ENCODE results near the gene TEK.

The TEK gene

DNA sequence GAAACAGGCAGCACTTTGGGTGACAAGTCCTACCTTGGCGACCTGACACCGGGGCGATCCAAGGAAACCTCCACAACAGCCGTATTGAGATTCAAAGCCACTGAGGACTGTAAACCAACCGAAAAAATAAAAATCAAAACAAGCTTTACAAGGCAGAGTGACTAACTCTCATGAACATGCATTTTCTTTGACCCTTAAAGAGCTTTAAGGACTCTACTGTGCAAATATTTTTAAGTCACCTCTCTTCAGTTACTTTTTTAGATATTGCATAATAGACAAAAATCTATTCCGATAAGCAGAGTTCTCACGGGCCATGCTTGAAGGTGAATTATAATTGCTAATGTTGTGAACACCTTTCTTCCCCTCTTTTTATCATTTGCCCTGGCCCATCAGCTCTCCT, 149.6 kb downstream of the TEK start:
- Histone ChIP-seq H3K9ac (ENCODE audit: low read depth, low read length) (no peak overlapping the region), H3K4me2 (ENCODE audit: insufficient read depth, low read length) (no peak overlapping the region), H2AFZ (ENCODE audit: low read depth, low read length) (no peak overlapping the region), H3K27me3 (ENCODE audit: insufficient read depth, low read length, poor library complexity) (no peaks in the 10 kb centered on the region), H3K36me3 (ENCODE audit: insufficient read depth, low read length) (no peaks in the 10 kb centered on the region), H3K9me3 (ENCODE audit: insufficient read depth, low read length, severe bottlenecking) (no peaks in the 10 kb centered on the region), H3K27ac (ENCODE audit: low read length) (no peak overlapping the region), H4K20me1 (ENCODE audit: insufficient read depth, low read length) (no peaks in the 10 kb centered on the region), H3K79me2 (ENCODE audit: insufficient read depth, low read length) (no peaks in the 10 kb centered on the region), H3K4me1 (ENCODE audit: insufficient read depth, low read length) (no peaks in the 10 kb centered on the region), H3K4me3 (ENCODE audit: low read depth in 1 of 2, low read length in 2 of 2) (no peak overlapping the region)
- no peak for ATAC-seq (ENCODE audit: insufficient read depth, low read depth)
- no peak for TF ChIP-seq EZH2 (IDR thresholded peaks at IDR 0.05; ENCODE audit: borderline replicate concordance, low read depth, low read length, severe bottlenecking)
- TF ChIP-seq, protein P1, sequence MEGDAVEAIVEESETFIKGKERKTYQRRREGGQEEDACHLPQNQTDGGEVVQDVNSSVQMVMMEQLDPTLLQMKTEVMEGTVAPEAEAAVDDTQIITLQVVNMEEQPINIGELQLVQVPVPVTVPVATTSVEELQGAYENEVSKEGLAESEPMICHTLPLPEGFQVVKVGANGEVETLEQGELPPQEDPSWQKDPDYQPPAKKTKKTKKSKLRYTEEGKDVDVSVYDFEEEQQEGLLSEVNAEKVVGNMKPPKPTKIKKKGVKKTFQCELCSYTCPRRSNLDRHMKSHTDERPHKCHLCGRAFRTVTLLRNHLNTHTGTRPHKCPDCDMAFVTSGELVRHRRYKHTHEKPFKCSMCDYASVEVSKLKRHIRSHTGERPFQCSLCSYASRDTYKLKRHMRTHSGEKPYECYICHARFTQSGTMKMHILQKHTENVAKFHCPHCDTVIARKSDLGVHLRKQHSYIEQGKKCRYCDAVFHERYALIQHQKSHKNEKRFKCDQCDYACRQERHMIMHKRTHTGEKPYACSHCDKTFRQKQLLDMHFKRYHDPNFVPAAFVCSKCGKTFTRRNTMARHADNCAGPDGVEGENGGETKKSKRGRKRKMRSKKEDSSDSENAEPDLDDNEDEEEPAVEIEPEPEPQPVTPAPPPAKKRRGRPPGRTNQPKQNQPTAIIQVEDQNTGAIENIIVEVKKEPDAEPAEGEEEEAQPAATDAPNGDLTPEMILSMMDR (IDR thresholded peaks at IDR 0.05; ENCODE audit: borderline replicate concordance, extremely low read depth, low read length, poor library complexity, severe bottlenecking): no peak
- no peak for DNase-seq

DNA sequence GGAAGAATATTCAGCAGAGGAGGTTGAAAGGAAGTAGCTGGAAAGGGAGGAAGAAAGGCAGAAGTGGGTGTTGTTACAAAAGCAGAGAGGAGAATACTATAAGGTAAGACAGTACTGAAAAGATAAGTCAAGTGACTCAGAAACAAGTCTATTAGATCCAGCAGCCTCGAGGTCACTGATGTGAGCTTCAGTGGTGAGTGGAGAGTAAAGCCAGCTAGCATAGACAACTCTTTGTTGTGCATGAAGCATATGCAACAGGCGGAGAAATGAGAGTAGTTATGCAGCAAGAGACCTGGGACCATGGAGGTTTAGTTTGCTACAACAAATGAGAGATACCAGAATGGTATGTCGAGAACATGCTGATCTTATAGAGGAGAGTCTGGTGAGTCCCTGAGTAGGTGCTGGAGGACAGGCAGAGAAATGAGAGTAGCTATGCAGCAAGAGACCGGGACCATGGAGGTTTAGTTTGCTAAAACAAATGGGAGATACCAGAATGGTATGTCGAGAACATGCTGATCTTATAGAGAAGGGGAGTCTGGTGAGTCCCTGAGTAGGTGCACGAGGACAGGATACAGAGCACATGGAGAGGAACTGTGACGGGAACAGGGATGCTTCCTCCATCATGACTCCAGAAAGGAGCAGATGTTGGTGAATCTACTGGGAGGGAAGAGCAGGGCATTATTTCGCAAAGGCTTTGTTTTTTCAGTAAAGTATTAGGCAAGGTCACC, 151.9 kb downstream of the TEK start:
- H2AFZ ChIP-seq (ENCODE audit: low read depth, low read length): no peak overlapping the region
- H3K27ac ChIP-seq (ENCODE audit: low read length): no peak overlapping the region
- H3K9ac ChIP-seq (ENCODE audit: low read depth, low read length): no peak overlapping the region
- H3K36me3 ChIP-seq (ENCODE audit: insufficient read depth, low read length): no peaks in the 10 kb centered on the region
- no peaks in the 10 kb centered on the region for H3K4me1 ChIP-seq (ENCODE audit: insufficient read depth, low read length)
- H3K79me2 ChIP-seq (ENCODE audit: insufficient read depth, low read length): no peaks in the 10 kb centered on the region
- no peak overlapping the region for H3K4me2 ChIP-seq (ENCODE audit: insufficient read depth, low read length)
- no peaks in the 10 kb centered on the region for H3K27me3 ChIP-seq (ENCODE audit: insufficient read depth, low read length, poor library complexity)
- no peak for DNase-seq
- H3K9me3 ChIP-seq (ENCODE audit: insufficient read depth, low read length, severe bottlenecking): no peaks in the 10 kb centered on the region
- ATAC-seq (ENCODE audit: insufficient read depth, low read depth): no peak
- no peak for TF ChIP-seq EZH2 (IDR thresholded peaks at IDR 0.05; ENCODE audit: borderline replicate concordance, low read depth, low read length, severe bottlenecking)
- TF ChIP-seq, protein P1 (IDR thresholded peaks at IDR 0.05; ENCODE audit: borderline replicate concordance, extremely low read depth, low read length, poor library complexity, severe bottlenecking): no peak
- H4K20me1 ChIP-seq (ENCODE audit: insufficient read depth, low read length): no peaks in the 10 kb centered on the region
- H3K4me3 ChIP-seq (ENCODE audit: low read depth in 1 of 2, low read length in 2 of 2): no peak overlapping the region

DNA sequence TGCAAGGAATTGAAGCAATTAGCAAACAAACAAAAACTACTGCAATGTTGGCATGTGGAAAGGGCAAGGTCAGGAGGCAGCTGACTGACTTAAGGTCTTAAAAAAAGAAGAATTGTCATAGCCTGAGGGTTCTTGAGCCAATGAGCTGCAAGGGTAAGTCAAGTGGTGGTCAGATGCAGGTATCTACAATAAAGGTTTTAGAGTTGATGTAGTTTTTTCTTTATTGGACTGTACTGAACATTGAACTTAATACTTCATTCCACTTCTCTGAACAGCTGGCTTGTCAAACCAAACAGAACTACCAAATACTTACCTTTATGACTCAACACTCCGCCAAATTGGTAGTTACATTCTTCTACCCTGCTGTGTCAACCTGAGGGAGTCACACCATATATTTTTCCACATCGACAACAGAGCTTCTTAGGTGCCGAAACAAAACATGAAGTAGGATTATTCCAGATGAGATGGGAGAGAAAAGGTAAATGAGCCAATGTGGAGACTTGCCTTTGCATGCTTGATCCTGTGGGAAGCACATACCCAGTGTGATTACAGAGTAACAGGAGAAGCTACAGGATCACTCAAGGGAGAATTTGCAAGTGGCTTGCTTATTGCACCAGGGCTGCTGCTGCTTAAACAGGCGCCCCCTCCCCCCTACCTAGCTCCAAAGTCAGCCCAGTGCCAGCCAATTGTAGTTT, 152.6 kb downstream of the TEK start:
- Histone ChIP-seq H4K20me1 (ENCODE audit: insufficient read depth, low read length) (no peaks in the 10 kb centered on the region), H3K36me3 (ENCODE audit: insufficient read depth, low read length) (no peaks in the 10 kb centered on the region), H2AFZ (ENCODE audit: low read depth, low read length) (no peak overlapping the region), H3K9me3 (ENCODE audit: insufficient read depth, low read length, severe bottlenecking) (no peaks in the 10 kb centered on the region), H3K9ac (ENCODE audit: low read depth, low read length) (no peak overlapping the region), H3K27ac (ENCODE audit: low read length) (no peak overlapping the region), H3K4me1 (ENCODE audit: insufficient read depth, low read length) (no peaks in the 10 kb centered on the region), H3K27me3 (ENCODE audit: insufficient read depth, low read length, poor library complexity) (no peaks in the 10 kb centered on the region), H3K4me3 (ENCODE audit: low read depth in 1 of 2, low read length in 2 of 2) (no peak overlapping the region), H3K4me2 (ENCODE audit: insufficient read depth, low read length) (no peak overlapping the region), H3K79me2 (ENCODE audit: insufficient read depth, low read length) (no peaks in the 10 kb centered on the region)
- no peak for ATAC-seq (ENCODE audit: insufficient read depth, low read depth)
- DNase-seq: no peak
- TF ChIP-seq EZH2 (IDR thresholded peaks at IDR 0.05; ENCODE audit: borderline replicate concordance, low read depth, low read length, severe bottlenecking): no peak
- TF ChIP-seq, protein P1 (IDR thresholded peaks at IDR 0.05; ENCODE audit: borderline replicate concordance, extremely low read depth, low read length, poor library complexity, severe bottlenecking): no peak

Data from DND-41 (cell line).